Neuronal stem cell (in vitro differentiated cells): Measurements from ENCODE around the gene KCNAB2.
A peak's percentile ranks its signal among the peaks of the same experiment; 100 is the strongest.
"Not testable (repeated sequence)": the region's sequence is repeated elsewhere in the genome, so short reads cannot be mapped to it uniquely, and the experiment has no call there.

Experiments
- DNase-seq: peaks from one replicate; pipeline ENCODE4 v3.0.0-alpha.2; 2013; ENCODE audit warnings: low spot score
- H2AFZ ChIP-seq: one replicate; pipeline ENCODE4 v1.6.1; 2013; ENCODE audit warnings: mild to moderate bottlenecking, low read length, inconsistent platforms
- H2AK5ac ChIP-seq: 2 replicates; pipeline ENCODE4 v1.6.1; 2013; ENCODE audit warnings: low read depth, mild to moderate bottlenecking, inconsistent platforms, low read length, moderate library complexity, mixed read lengths
- H2BK120ac ChIP-seq: 2 replicates; pipeline ENCODE4 v1.6.1; 2013; ENCODE audit warnings: low read depth, mild to moderate bottlenecking, inconsistent platforms, low read length, moderate library complexity, mixed read lengths
- H2BK12ac ChIP-seq: one replicate; pipeline ENCODE4 v1.6.1; 2013; ENCODE audit warnings: low read length, inconsistent platforms
- H2BK15ac ChIP-seq: 2 replicates; pipeline ENCODE4 v1.6.1; 2013; ENCODE audit warnings: mild to moderate bottlenecking, low read length, inconsistent platforms, mixed read lengths
- H2BK5ac ChIP-seq: one replicate; pipeline ENCODE4 v1.6.1; 2013; ENCODE audit warnings: inconsistent platforms, mild to moderate bottlenecking, low read length, moderate library complexity
- H3K14ac ChIP-seq: one replicate; pipeline ENCODE4 v1.6.1; 2013; ENCODE audit warnings: low read length, inconsistent platforms
- H3K18ac ChIP-seq: 2 replicates; pipeline ENCODE4 v1.6.1; 2013; ENCODE audit warnings: low read length, inconsistent platforms
- H3K23ac ChIP-seq: 2 replicates; pipeline ENCODE4 v1.6.1; 2013; ENCODE audit warnings: low read depth, mild to moderate bottlenecking, mixed read lengths, low read length, inconsistent platforms; ENCODE audit not compliant: poor library complexity
- H3K27ac ChIP-seq: replicated peaks from 3 replicates; pipeline ENCODE4 v1.5.1; 2013; ENCODE audit warnings: low read length, inconsistent platforms
- H3K27me3 ChIP-seq, 3 experiments: 2 replicates each; pipeline ENCODE4 v1.6.1; 2013; ENCODE audit warnings: low read length in 3 of 3, mild to moderate bottlenecking in 2 of 3, inconsistent platforms in 1 of 3, low read depth in 1 of 3, mixed read lengths in 1 of 3, moderate library complexity in 1 of 3; ENCODE audit not compliant: control insufficient read depth in 3 of 3, insufficient read depth in 3 of 3
- H3K36me3 ChIP-seq, 2 donors: replicated peaks in 1 of 2; 2 replicates each; pipeline ENCODE4 v1.6.1; 2013; ENCODE audit warnings: low read length in 2 of 2; ENCODE audit not compliant: control insufficient read depth in 2 of 2, insufficient read depth in 2 of 2
- H3K4ac ChIP-seq: 2 replicates; pipeline ENCODE4 v1.6.1; 2013; ENCODE audit warnings: inconsistent platforms, mild to moderate bottlenecking, low read length, moderate library complexity
- H3K4me1 ChIP-seq, 2 donors: 1 replicate in 1 of 2; 2 replicates in 1 of 2; pipeline ENCODE4 v1.6.1; 2013; ENCODE audit warnings: low read length in 2 of 2, low read depth in 1 of 2; ENCODE audit not compliant: control insufficient read depth in 2 of 2, insufficient read depth in 1 of 2
- H3K4me2 ChIP-seq: one replicate; pipeline ENCODE4 v1.6.1; 2013; ENCODE audit warnings: mild to moderate bottlenecking, low read length, inconsistent platforms; ENCODE audit not compliant: insufficient read depth, poor library complexity, severe bottlenecking
- H3K4me3 ChIP-seq, 2 donors: 2 replicates each; pipeline ENCODE4 v1.5.1; 2013; ENCODE audit warnings: low read length in 2 of 2, mild to moderate bottlenecking in 2 of 2, inconsistent platforms in 1 of 2, moderate library complexity in 1 of 2
- H3K79me1 ChIP-seq: one replicate; pipeline ENCODE4 v1.6.1; 2013; ENCODE audit warnings: low read depth, mild to moderate bottlenecking, inconsistent platforms, low read length, moderate library complexity
- H3K9ac ChIP-seq: one replicate; pipeline ENCODE4 v1.6.1; 2013; ENCODE audit warnings: mild to moderate bottlenecking, low read depth, low read length, inconsistent platforms; ENCODE audit not compliant: poor library complexity
- H3K9me3 ChIP-seq, 2 donors: replicated peaks in 1 of 2; 2 replicates each; pipeline versions ENCODE3 to v1.6.1; 2013; ENCODE audit warnings: low read length in 2 of 2, mild to moderate bottlenecking in 2 of 2, inconsistent platforms in 1 of 2, low read depth in 1 of 2, mixed read lengths in 1 of 2, moderate library complexity in 1 of 2; ENCODE audit not compliant: control insufficient read depth in 2 of 2, insufficient read depth in 1 of 2
- H4K8ac ChIP-seq: one replicate; pipeline ENCODE4 v1.6.1; 2013; ENCODE audit warnings: low read depth, mild to moderate bottlenecking, inconsistent platforms, low read length, moderate library complexity
- H4K91ac ChIP-seq: one replicate; pipeline ENCODE4 v1.6.1; 2013; ENCODE audit warnings: low read length, low read depth, mild to moderate bottlenecking, inconsistent platforms; ENCODE audit not compliant: poor library complexity
- WGBS, 2 donors: extraction: QIAGEN DNeasy Blood & Tissue Kit; methylation state at CpG; one replicate each; pipeline ENCODE4 v1.1.7; 2013; ENCODE audit warnings: missing lambda C conversion rate in 2 of 2, mixed read lengths in 1 of 2; ENCODE audit not compliant: insufficient read length in 2 of 2, insufficient replicate concordance in 1 of 2; ENCODE audit errors: extremely low coverage in 2 of 2; 5-methylcytosine and 5-hydroxymethylcytosine counted together

KCNAB2 gene

GRCh38 chr1:6014130-6014999 is 31.3 kb upstream of the KCNAB2 start:
- H2AK5ac ChIP-seq: peak overlapping the region; percentile 6
- H3K9ac ChIP-seq: peak overlapping the region; percentile 16
- peak overlapping the region; percentile 81 for H2BK12ac ChIP-seq
- H3K36me3 ChIP-seq: no peaks in the 10 kb centered on the region
- H3K9me3 ChIP-seq: no peaks in the 10 kb centered on the region
- no peak overlapping the region for H2BK15ac ChIP-seq
- no peaks in the 10 kb centered on the region for H3K79me1 ChIP-seq
- H3K4ac ChIP-seq: no peak overlapping the region
- WGBS, 2 donors: no CpG with 5 or more reads among the region's 19 CpGs
- H2AFZ ChIP-seq: no peak overlapping the region
- no peak overlapping the region for H2BK120ac ChIP-seq
- no peak overlapping the region for H3K18ac ChIP-seq
- no peak overlapping the region for H2BK5ac ChIP-seq
- H3K23ac ChIP-seq: no peak overlapping the region
- DNase-seq: no peak
- peaks cover 4 to 6% of the 10 kb centered on the region in 2 donors for H3K4me1 ChIP-seq
- H3K27ac ChIP-seq: no peak overlapping the region
- peak overlapping the region; percentile 38 for H3K14ac ChIP-seq
- H3K27me3 ChIP-seq: no peaks in the 10 kb centered on the region
- H3K4me2 ChIP-seq: no peak overlapping the region
- H4K91ac ChIP-seq: no peak overlapping the region
- H3K4me3 ChIP-seq: peak overlapping the region in 1 of 2 donors; percentile 55
- no peak overlapping the region for H4K8ac ChIP-seq

GRCh38 chr1:6016191-6016865 is 29.4 kb upstream of the KCNAB2 start:
- peaks cover 2 to 4% of the 10 kb centered on the region in 2 donors for H3K4me1 ChIP-seq
- H3K36me3 ChIP-seq: no peaks in the 10 kb centered on the region
- no peak overlapping the region for H2BK15ac ChIP-seq
- H3K18ac ChIP-seq: peak overlapping the region; percentile 71
- H3K4me2 ChIP-seq: no peak overlapping the region
- H2AK5ac ChIP-seq: peak overlapping the region; percentile 70
- no peaks in the 10 kb centered on the region for H3K9me3 ChIP-seq
- peak overlapping the region; percentile 58 for H2BK12ac ChIP-seq
- peak overlapping the region; percentile 96 for H4K8ac ChIP-seq
- no peak overlapping the region for H4K91ac ChIP-seq
- H3K79me1 ChIP-seq: no peaks in the 10 kb centered on the region
- no peak overlapping the region for H2AFZ ChIP-seq
- no peak overlapping the region for H3K4ac ChIP-seq
- DNase-seq: no peak
- no peak overlapping the region for H2BK120ac ChIP-seq
- peak overlapping the region; percentile 25 for H3K14ac ChIP-seq
- no peak overlapping the region for H3K27ac ChIP-seq
- H2BK5ac ChIP-seq: peak overlapping the region; percentile 2
- no CpG with 5 or more reads among the region's 21 CpGs for WGBS, 2 donors
- H3K9ac ChIP-seq: no peak overlapping the region
- no peak overlapping the region for H3K23ac ChIP-seq
- H3K27me3 ChIP-seq: no peaks in the 10 kb centered on the region
- no peak overlapping the region for H3K4me3 ChIP-seq

- not testable (repeated sequence) for H3K36me3 ChIP-seq, H3K79me1 ChIP-seq
Observed at GRCh38 chr1:6017654-6018053, 28.0 kb upstream of the KCNAB2 start.

GRCh38 chr1:6019166-6019845 is 26.4 kb upstream of the KCNAB2 start:
- peak overlapping the region; percentile 15 for H2BK15ac ChIP-seq
- H3K4me3 ChIP-seq: no peak overlapping the region
- no peak overlapping the region for H3K27ac ChIP-seq
- no peak overlapping the region for H2BK5ac ChIP-seq
- no peaks in the 10 kb centered on the region for H3K79me1 ChIP-seq
- WGBS, 2 donors: no CpG with 5 or more reads among the region's 15 CpGs
- H3K4me2 ChIP-seq: no peak overlapping the region
- no peak overlapping the region for H2BK120ac ChIP-seq
- DNase-seq: no peak
- H3K4ac ChIP-seq: no peak overlapping the region
- H3K4me1 ChIP-seq: peaks cover 2 to 3% of the 10 kb centered on the region in 2 donors
- no peak overlapping the region for H3K18ac ChIP-seq
- no peak overlapping the region for H3K14ac ChIP-seq
- no peak overlapping the region for H2BK12ac ChIP-seq
- H2AFZ ChIP-seq: no peak overlapping the region
- no peaks in the 10 kb centered on the region for H3K36me3 ChIP-seq
- no peaks in the 10 kb centered on the region for H3K9me3 ChIP-seq
- H3K9ac ChIP-seq: no peak overlapping the region
- no peak overlapping the region for H3K23ac ChIP-seq
- H3K27me3 ChIP-seq: no peaks in the 10 kb centered on the region
- H2AK5ac ChIP-seq: no peak overlapping the region
- H4K91ac ChIP-seq: no peak overlapping the region
- no peak overlapping the region for H4K8ac ChIP-seq

More at GRCh38 chr1:6017654-6018053, 28.0 kb upstream of the KCNAB2 start:
- not testable (repeated sequence) for H3K4ac ChIP-seq, H3K14ac ChIP-seq, H3K27me3 ChIP-seq, H3K4me2 ChIP-seq, H3K4me3 ChIP-seq, H2AK5ac ChIP-seq, H2BK120ac ChIP-seq, H2BK15ac ChIP-seq, H3K18ac ChIP-seq, DNase-seq, H4K91ac ChIP-seq, H2BK5ac ChIP-seq, H3K9ac ChIP-seq, H3K9me3 ChIP-seq, H2BK12ac ChIP-seq, H2AFZ ChIP-seq, H4K8ac ChIP-seq, H3K4me1 ChIP-seq, H3K27ac ChIP-seq, H3K23ac ChIP-seq
- no CpG with 5 or more reads among the region's 7 CpGs for WGBS, 2 donors
